ENCODE data around the gene PRAC2. TPM values are rescaled to one million over a fixed set of nuclear protein-coding genes. Genes with fewer than 3 reads are reported as not detected.

PRAC2 gene
- total RNA-seq, 4 donors from 2014 or later, result 4.1 TPM; not detected in 3

GRCh38 chr17:48731355-48731754 lies 8.4 kb downstream of the PRAC2 start:
- H3K4me1 ChIP-seq, result peaks cover 4 to 27% (median 21%) of the 10 kb centered on the region in 4 donors
- H3K27ac ChIP-seq, result no peak overlapping the region
- no peak overlapping the region for H3K4me3 ChIP-seq
- no peaks in the 10 kb centered on the region for H3K36me3 ChIP-seq
- no peak for TF ChIP-seq CTCF (IDR thresholded peaks at IDR 0.05)
- TF ChIP-seq EP300 (IDR thresholded peaks at IDR 0.05; ENCODE audit: low read depth), result no peak
- no peak for TF ChIP-seq POLR2AphosphoS5 (IDR thresholded peaks at IDR 0.05)
- no peak for TF ChIP-seq POLR2A (IDR thresholded peaks at IDR 0.05)
- peaks cover 100% of the 10 kb centered on the region for H3K27me3 ChIP-seq
- H3K9me3 ChIP-seq, result no peaks in the 10 kb centered on the region
- intact Hi-C loops (cut with DNase I; ENCODE audit: low total_unique reads), result no loop called here
- DNase-seq, result no peak
- in situ Hi-C loops (cut with MboI; ENCODE audit: low pct_ligation_motif_present in 1 of 4, low pct_unique_long_range_greater_than_20kb in 1 of 4, low sequenced_read_pairs in 3 of 4), result loop anchor here in 3 of 4 donors (10.0 kb wide), 2 partner anchors 53 to 63 kb away; no protein-coding TSS in a partner anchor

- Histone ChIP-seq H3K4me3 (peak overlapping the region in 1 of 4 donors; percentile 17), H3K9me3 (no peaks in the 10 kb centered on the region), H3K27me3 (peaks cover 100% of the 10 kb centered on the region), H3K4me1 (peaks cover 4 to 27% (median 21%) of the 10 kb centered on the region in 4 donors), H3K36me3 (no peaks in the 10 kb centered on the region), H3K27ac (no peak overlapping the region)
- 10 to 27% methylated on average over 2 to 42 of the region's 50 CpGs for WGBS, 2 donors (ENCODE audit: low coverage in 1 of 2)
- TF ChIP-seq POLR2A (IDR thresholded peaks at IDR 0.05) (no peak), CTCF (IDR thresholded peaks at IDR 0.05) (no peak), EP300 (IDR thresholded peaks at IDR 0.05; ENCODE audit: low read depth) (no peak), POLR2AphosphoS5 (IDR thresholded peaks at IDR 0.05) (no peak)
- in situ Hi-C loops (cut with MboI; ENCODE audit: low pct_ligation_motif_present in 1 of 4, low pct_unique_long_range_greater_than_20kb in 1 of 4, low sequenced_read_pairs in 3 of 4), result loop anchor here in 3 of 4 donors (10.0 kb wide), 2 partner anchors 52 to 62 kb away; no protein-coding TSS in a partner anchor
- intact Hi-C loops (cut with DNase I; ENCODE audit: low total_unique reads), result no loop called here
- DNase-seq, result no peak
These were observed 10.0 kb downstream of the PRAC2 start for GRCh38 chr17:48732688-48733629.

GRCh38 chr17:48733632-48734328 lies 10.8 kb downstream of the PRAC2 start:
- no peak overlapping the region for H3K27ac ChIP-seq
- H3K27me3 ChIP-seq, result peaks cover 100% of the 10 kb centered on the region
- TF ChIP-seq POLR2A (IDR thresholded peaks at IDR 0.05) (no peak), CTCF (IDR thresholded peaks at IDR 0.05) (no peak), EP300 (IDR thresholded peaks at IDR 0.05; ENCODE audit: low read depth) (no peak)
- DNase-seq, result no peak
- H3K36me3 ChIP-seq, result no peaks in the 10 kb centered on the region
- H3K9me3 ChIP-seq, result no peaks in the 10 kb centered on the region
- intact Hi-C loops (cut with DNase I; ENCODE audit: low total_unique reads) (no loop called here), in situ Hi-C loops (cut with MboI; ENCODE audit: low pct_ligation_motif_present in 1 of 4, low pct_unique_long_range_greater_than_20kb in 1 of 4, low sequenced_read_pairs in 3 of 4) (loop anchor here in 3 of 4 donors (10.0 kb wide), 2 partner anchors 51 to 61 kb away; no protein-coding TSS in a partner anchor)
- peaks cover 0 to 21% (median 14%) of the 10 kb centered on the region in 4 donors for H3K4me1 ChIP-seq
- H3K4me3 ChIP-seq, result peak overlapping the region in 1 of 4 donors; percentile 17
- 34 to 37% methylated on average over 3 to 22 of the region's 22 CpGs for WGBS, 2 donors (ENCODE audit: low coverage in 1 of 2)

Measured in transverse colon (tissue), 4 donors.